ENCODE results near the gene SSTR3.
"Not testable (repeated sequence)": the region's sequence is repeated elsewhere in the genome, so short reads cannot be mapped to it uniquely, and the experiment has no call there.

SSTR3 gene

DNA sequence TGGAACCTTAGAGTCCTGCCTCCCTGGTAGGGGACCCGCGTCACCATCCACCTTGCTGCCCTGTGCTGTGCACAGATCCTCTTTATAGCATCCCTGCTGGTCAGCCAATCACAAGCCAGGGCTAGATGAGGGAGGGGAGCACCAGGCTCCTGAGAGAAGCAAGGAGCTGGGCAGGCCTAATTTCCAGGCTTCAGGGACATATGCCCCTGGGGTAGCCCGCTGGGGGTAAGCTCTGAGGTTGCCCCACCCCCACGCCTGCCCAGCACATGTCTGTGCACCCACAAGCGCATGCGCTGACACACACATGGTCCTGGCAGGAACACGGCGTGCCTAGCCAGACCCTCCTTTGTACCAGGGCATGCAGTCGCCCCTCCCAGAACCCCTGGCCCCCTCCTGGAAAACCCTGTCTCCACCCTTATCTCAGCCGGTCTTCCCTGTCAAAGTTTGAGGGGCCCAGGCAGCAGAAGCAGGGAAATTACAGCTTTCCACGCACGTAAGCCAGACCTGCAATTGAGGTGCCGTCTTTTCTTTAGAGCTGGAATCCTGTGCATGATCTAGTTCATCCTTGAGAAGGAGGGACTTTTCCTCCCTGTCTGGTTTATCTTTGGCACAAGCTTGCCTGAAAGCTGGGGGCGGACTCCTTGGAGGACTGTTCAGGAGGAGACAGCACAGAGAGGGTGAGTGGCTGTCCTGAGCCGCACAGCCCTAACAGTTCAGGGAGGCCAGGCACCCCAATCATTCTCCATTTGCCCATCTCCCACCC is 2.1 kb downstream of the SSTR3 start:
- no peak for DNase-seq (ENCODE audit: low read depth)

GRCh38 chr22:37209140-37209845 is 3.0 kb downstream of the SSTR3 start:
- DNase-seq (ENCODE audit: low read depth), result no peak

- no peak for DNase-seq (ENCODE audit: low read depth)
These were observed 3.7 kb downstream of the SSTR3 start for GRCh38 chr22:37208401-37209139.

- DNase-seq (ENCODE audit: low read depth), result no peak
These were observed 4.3 kb downstream of the SSTR3 start for GRCh38 chr22:37207981-37208380.

DNA sequence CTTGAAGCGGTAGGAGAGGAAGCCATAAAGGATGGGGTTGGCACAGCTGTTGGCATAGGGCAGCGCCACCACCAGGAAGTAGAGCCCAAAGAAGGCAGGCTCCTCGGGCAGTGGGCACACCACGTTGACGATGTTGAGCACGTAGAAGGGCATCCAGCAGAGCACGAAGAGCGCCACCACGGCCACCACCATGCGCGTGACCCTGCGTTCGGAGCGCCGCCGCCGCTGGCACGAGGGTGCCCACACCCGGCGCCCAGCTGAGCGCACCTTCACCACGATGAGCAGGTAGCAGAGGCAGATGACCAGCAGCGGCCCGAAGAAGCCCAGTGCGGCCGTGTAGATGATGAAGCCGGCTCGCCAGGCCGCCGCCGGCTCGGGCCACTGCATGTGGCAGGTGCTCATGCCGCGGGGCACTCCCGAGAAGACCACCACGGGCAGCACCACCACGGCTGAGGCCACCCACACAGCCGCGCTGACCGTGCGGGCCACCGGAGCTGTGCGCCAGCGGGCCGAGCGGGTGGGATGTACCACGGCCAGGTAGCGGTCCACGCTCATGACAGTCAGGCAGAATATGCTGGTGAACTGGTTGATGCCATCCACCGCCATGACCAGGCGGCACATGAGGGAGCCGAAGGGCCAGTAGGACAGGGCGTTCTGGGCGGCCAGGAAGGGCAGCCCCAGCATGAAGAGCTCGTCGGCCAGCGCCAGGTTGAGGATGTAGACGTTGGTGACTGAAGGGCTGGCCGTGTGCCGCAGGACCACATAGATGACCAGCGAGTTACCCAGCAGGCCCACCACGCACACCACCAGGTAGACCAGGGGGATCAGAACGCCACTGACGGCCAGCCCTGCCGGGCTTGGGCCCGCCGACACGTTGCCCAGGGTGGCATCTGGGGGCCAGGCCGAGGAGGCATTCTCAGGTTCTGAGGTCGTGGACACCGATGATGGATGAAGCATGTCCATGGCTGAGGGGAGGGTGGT is 5.1 kb downstream of the SSTR3 start:
- DNase-seq (ENCODE audit: low read depth), result no peak

GRCh38 chr22:37206118-37206840 is 6.0 kb downstream of the SSTR3 start:
- DNase-seq (ENCODE audit: low read depth), result no peak

- DNase-seq (ENCODE audit: low read depth), result no peak
These were observed 7.2 kb downstream of the SSTR3 start for GRCh38 chr22:37205046-37205445.

GRCh38 chr22:37204045-37204655 is 8.1 kb downstream of the SSTR3 start:
- DNase-seq (ENCODE audit: low read depth), result no peak

DNA sequence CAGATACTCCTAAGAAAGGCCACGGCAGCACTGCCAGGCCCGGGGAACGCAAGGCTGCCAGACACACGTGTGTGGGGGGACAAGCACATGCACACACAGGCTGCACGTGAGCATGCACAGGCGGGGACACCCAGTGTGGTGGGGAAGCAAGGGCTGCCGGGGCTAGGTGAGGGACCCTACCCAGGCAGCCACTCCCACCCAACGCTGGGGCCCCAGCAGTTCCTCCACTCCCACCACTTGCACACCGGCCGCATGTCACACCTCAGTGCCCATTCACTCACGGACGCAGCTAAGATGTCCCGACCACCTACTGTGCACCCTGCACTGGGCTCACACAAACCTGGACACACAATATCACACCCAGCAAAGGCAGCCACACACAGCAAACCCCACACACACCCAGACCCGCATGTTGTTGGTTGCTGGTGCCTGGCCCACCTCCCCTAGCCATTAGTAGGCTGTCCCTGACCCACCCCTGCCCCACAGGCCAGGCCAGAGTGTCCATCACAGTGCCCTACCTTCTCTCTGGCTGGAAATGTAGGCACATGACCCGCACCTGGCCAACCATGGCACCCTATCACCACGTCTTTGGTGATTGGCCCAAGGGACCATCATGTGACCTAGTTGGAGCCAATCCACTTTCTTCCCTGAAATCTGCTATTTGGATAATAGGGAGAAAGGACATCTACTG is 8.8 kb downstream of the SSTR3 start:
- no peak for DNase-seq (ENCODE audit: low read depth)

GRCh38 chr22:37202716-37203115 is 9.6 kb downstream of the SSTR3 start:
- DNase-seq (ENCODE audit: low read depth), result no peak

GRCh38 chr22:37202001-37202555 is 10.2 kb downstream of the SSTR3 start:
- DNase-seq (ENCODE audit: low read depth), result no peak

GRCh38 chr22:37201443-37201820 is 10.8 kb downstream of the SSTR3 start:
- not testable (repeated sequence) for DNase-seq (ENCODE audit: low read depth)

DNA sequence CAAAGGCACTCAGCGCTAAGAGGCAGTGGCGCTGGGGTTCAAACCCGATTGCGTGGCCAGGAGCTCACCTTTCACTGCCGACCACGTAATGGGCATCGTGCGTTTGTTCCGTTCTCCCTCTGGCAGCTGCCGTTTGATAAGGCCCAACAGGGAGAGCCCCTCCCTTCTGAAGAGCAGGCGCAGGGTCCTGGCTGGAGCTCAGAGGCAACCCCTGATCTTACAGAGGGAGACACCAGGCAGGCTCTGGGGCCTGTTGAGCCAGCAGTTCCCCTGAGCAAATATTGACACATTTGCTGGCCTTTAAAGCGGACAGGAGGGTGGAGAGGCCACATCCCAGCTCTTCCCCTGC is 12.5 kb downstream of the SSTR3 start:
- no peak for DNase-seq (ENCODE audit: low read depth)

DNA sequence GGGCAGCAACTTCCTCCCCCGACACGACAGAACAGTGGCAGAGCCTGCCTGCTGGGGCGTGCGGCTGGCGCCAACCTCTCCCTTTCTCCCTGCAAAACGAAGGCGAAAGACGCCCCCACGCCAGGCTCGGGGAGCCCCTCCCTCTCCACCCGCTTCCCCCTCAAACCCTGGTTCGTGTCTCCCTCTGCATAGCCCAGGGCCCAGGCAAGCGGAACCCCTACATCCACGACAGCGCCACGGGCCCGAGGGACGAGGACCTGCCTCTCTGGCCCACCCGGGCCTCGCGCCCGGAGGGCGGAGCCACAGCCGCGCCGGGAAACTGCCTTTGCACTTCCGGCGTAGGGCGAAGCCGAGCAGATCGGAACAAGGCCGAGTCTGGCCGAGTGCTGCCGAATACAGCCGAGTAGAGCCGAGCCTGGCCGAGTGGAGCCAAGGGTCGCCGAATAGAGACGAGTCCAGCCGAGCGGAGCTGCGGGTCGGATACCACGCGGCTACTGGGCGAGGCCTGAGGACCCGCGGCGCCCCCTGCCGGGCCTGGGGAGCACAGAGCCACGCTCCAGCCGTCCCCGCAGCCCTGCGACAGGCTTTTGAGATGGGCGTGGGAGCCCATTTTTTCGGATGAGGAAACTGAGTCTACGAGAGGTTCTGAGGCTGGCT is 13.0 kb downstream of the SSTR3 start:
- peak; percentile 99 for DNase-seq (ENCODE audit: low read depth)

- peak; percentile 86 for DNase-seq (ENCODE audit: low read depth)
These were observed 13.8 kb downstream of the SSTR3 start for GRCh38 chr22:37198258-37199102.

DNA sequence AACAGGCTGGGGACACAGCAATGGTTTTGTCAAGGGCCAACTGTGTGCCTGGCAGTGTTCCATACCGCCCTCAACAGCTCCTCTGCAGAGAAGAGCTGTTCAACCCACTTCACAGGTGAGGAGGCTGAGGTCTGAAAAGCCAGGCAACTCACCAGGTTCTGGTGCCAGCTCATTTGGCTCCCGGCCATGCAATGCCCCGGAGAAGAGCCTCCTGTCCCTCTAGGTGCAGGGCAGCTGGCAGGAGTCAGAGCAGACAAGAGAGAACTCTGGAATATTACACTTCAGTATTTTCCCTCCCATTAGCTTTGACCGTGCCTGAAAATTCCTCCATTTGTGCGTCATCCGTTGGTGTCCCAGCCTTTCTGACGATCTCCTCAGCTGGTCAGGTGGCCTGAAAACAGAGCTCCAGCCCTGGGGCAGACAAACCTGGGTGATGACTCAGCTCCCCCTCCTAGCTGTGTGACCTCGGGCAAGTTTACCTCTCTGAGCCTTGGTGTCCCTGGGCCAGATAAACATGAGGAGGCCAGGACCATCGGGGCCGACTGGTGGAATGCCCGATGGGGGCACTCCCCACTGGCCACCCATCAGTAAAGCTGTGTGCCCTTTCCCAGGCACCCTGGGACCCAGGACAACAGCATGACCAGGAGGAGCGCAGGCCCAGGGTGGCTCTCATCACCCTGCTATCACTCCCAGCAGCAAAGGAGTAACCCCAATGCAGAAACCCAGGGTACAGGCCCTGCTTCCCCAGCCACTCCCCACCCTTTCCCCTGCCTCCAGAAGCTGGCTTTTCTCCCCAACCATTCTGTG is 14.6 kb downstream of the SSTR3 start:
- DNase-seq (ENCODE audit: low read depth), result no peak
